HG03103 (cell line): ENCODE data around the gene PCBP3.
"Not testable (repeated sequence)": the region's sequence is repeated elsewhere in the genome, so short reads cannot be mapped to it uniquely, and the experiment has no call there.

Source experiments
- ATAC-seq: cut with Tn5 transposase; IDR thresholded peaks from one replicate; pipeline ENCODE4 v1.9.1; 2021; ENCODE audit warnings: low read depth; ENCODE audit not compliant: unreplicated experiment

Gene PCBP3

GRCh38 chr21:45643021-45643980 lies at the start of gene PCBP3:
Gene PCBP3, plus strand, starts transcription at chr21:45643725. Its CDS starts 206,361 bp downstream, at chr21:45850086.
- peak; percentile 57 for ATAC-seq

GRCh38 chr21:45594721-45595489 lies 48.6 kb upstream of the PCBP3 start:
- ATAC-seq: no peak

- no peak for ATAC-seq
Observed at GRCh38 chr21:45595574-45596295, 47.8 kb upstream of the PCBP3 start.

GRCh38 chr21:45596704-45597318 lies 46.7 kb upstream of the PCBP3 start:
- no peak for ATAC-seq

GRCh38 chr21:45598109-45598508 lies 45.4 kb upstream of the PCBP3 start:
- no peak for ATAC-seq

- no peak for ATAC-seq
Observed at GRCh38 chr21:45598666-45599065, 44.9 kb upstream of the PCBP3 start.

- ATAC-seq: no peak
Observed at GRCh38 chr21:45599146-45599581, 44.4 kb upstream of the PCBP3 start.

- ATAC-seq: no peak
Observed at GRCh38 chr21:45600248-45600647, 43.3 kb upstream of the PCBP3 start.

GRCh38 chr21:45601551-45601950 lies 42.0 kb upstream of the PCBP3 start:
- no peak for ATAC-seq

GRCh38 chr21:45602106-45602505 lies 41.4 kb upstream of the PCBP3 start:
- no peak for ATAC-seq

- no peak for ATAC-seq
Observed at GRCh38 chr21:45603481-45603880, 40.0 kb upstream of the PCBP3 start.

- not testable (repeated sequence) for ATAC-seq
Observed at GRCh38 chr21:45604681-45605080, 38.8 kb upstream of the PCBP3 start.

- no peak for ATAC-seq
Observed at GRCh38 chr21:45607021-45607908, 36.3 kb upstream of the PCBP3 start.

- no peak for ATAC-seq
Observed at GRCh38 chr21:45607909-45608295, 35.6 kb upstream of the PCBP3 start.

- not testable (repeated sequence) for ATAC-seq
Observed at GRCh38 chr21:45608747-45609470, 34.6 kb upstream of the PCBP3 start.

- not testable (repeated sequence) for ATAC-seq
Observed at GRCh38 chr21:45609616-45610015, 33.9 kb upstream of the PCBP3 start.

- no peak for ATAC-seq
Observed at GRCh38 chr21:45611296-45611695, 32.2 kb upstream of the PCBP3 start.

- ATAC-seq: no peak
Observed at GRCh38 chr21:45611939-45612664, 31.4 kb upstream of the PCBP3 start.
